HG02981 (cell line): ENCODE measurements around the gene NFATC3.

Experiments
- ATAC-seq: cut with Tn5 transposase; IDR thresholded peaks from one replicate; pipeline ENCODE4 v1.9.1; 2021; ENCODE audit warnings: mild to moderate bottlenecking, moderate library complexity; ENCODE audit not compliant: unreplicated experiment

The NFATC3 gene

DNA sequence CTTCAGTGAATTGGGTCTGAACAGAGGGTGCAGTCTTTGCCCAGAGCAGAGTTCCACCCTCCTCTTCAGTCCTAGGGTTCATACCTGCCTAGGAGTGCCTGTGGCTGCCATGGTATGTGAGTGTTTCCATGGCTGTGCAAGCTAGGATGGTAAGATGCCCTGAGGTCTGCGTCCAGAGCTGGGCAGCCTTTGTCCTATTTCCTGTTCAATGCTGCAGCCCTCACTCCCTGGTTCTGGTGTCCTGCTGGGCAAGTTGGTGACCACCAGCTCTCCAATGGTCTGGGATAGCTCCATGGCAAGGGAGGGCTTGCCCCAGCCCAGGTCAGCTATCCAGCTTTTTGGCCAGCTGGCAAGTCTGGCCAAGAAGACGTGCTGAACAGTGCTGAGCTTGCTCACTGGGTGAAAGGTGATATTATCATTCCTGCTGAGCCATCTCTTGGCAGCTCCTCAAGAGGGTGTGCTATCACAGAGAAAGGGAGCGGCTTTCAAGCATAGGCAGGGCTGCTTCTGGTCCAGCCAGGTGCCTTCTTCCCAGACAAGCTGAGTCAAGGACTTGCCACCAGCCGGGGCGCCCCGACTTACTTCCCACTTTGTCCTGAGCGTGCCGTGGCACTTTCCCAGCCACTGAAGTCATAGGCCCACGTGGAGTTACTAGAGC is 13.0 kb upstream of the NFATC3 start:
- ATAC-seq = no peak

DNA sequence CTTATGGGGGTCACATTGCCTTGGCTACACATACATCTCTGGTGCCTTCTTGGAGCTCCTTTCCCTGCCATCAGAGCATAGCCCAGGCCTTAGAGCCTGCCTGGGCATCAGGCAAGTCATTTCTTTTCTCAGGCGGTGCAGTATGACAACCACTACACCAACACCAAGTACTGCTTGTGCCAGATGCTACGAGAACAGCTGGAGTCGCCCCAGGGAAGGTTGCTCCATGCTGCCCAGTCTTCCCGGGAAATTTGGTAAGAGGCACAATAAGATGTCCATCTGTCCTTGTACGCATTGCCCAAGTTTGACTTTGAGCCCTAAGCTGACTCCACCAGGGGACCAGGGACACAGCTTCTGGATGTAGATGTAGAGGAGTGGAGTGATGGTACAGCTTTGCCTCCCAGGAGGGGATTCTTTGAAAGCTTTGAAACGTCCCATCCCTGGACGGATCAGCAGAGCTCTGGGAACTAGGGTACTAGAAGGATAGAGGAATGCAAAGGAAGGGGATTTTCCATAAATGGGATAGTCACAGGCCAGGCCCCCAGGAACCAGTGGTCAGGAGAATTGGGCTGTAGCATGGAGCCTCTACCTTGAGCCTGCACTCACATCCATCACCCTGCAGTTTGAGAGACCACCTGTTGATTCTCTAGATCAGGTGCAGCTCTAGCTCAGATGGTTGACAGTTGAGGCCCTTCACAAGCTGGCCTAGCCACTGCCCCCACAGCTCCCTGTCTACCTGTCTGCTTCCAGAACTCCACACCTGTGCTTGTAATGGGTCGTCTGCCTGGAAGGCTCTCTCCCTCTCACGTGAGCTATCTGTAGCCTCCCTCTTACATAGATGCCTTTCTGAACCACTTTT is 11.0 kb upstream of the NFATC3 start:
- peak; percentile 1 for ATAC-seq

DNA sequence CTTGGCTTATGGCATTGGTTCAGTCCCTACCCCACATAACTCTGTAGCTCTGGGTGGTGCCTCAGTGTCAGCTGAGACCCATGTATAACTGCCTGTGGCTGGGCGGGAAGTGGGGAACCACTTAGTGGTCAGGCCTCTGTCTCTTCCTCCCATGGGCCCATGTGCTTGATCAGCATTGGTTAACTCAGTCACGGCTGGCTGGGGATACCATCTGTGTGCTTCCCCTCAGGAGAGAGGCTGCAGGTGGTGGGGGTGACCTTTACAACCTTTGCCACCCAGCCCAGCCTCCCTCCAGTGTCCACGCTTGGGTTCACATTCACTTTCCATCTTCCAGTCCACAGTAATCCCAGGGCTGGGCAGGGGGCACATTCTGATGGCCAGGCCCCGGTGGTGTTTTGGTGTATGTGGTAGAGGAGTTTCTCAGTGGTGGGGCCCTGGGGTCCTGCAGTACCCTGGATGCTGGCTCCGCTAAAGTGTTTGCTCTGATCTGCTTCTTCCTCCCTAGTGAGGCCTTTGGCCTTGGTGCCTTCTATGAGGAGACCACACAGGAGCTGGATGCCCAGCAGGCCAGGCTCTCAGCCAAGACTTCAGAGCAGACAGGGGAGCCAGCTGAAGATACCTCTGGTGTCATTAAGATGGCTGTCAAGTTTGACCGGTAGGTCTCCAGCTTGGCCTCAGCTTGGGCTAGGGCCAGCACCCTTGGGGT is 10.2 kb upstream of the NFATC3 start:
- peak; percentile 72 for ATAC-seq

DNA sequence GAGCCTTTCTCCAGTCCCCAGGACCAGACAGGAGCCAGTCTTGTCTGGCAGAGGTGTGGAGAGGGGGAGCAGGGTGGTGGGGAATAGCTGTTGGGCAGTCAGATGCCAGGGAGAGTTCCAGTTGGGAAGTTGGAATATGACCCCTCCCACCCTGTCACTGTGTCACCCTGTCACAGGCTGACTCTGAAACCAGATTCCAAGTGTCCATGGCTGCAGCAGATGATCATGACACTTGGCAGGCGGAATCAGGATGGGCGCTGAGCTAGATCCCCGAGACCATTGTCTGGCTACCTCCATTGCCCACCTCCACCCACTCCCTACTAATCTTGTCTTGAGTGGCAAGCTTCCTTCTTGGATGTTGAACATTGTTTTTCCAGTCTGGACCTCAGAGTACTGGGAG is 9.2 kb upstream of the NFATC3 start:
- no peak for ATAC-seq

DNA sequence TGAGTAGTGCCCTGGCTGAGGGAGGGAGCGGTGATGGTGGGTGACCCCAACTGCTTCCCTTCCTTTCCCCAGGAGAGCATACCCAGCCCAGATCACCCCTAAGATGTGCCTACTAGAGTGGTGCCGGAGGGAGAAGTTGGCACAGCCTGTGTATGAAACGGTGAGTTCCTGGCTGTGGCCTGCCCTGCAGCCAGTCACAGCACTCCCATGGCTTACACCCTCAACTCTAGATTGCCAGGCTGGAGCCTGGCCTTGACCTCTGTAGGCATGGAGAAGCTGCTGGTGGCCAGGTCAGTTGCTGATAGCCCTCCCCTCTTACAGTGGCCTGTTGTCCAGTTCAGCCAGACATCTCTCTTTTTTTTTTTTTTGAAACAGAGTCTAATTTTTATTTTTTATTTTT is 8.6 kb upstream of the NFATC3 start:
- ATAC-seq = no peak

DNA sequence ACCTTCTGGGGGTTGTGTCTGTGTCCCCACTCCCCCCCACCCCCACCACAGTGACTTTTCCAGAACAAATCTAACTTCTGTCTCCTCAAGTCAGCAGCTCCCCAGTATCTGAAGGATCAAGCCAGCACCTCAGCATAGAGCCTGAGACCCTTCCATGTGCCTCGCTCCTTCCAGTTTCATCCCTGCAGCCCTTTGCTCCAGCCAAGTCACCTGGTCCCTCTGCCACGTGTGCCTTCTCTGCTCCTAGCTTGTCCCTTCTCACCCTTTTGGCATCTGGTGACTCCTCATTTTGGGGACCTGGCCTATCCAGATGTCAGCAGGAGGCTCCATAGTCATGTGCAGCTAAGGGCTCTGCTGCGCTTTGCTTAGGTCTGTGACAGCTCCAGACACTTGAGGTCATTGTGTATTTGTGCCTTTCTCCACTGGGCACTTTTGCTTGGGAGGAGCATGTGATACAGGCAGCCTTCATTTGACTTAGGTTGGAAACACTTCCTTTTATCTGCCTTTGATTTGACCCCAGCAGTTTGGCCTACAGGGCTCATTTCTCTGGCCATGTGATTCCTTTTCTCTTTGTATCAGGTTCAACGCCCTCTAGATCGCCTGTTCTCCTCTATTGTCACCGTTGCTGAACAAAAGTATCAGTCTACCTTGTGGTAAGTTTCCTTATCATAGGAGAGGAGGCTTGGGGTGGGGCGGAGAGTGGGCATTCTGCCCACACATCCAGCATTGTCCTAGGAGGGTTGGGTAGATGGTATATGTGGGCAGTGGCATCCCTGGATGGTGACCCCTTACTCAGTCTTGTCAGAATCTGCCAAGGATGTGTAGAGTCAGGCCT is 7.1 kb upstream of the NFATC3 start:
- ATAC-seq = no peak

DNA sequence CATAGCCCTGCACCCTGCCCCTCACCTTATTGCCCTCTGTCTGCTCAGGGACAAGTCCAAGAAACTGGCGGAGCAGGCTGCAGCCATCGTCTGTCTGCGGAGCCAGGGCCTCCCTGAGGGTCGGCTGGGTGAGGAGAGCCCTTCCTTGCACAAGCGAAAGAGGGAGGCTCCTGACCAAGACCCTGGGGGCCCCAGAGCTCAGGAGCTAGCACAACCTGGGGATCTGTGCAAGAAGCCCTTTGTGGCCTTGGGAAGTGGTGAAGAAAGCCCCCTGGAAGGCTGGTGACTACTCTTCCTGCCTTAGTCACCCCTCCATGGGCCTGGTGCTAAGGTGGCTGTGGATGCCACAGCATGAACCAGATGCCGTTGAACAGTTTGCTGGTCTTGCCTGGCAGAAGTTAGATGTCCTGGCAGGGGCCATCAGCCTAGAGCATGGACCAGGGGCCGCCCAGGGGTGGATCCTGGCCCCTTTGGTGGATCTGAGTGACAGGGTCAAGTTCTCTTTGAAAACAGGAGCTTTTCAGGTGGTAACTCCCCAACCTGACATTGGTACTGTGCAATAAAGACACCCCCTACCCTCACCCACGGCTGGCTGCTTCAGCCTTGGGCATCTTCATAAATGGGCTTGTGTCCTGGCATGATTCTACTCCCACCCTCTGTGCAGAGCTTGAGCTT is 6.3 kb upstream of the NFATC3 start:
- ATAC-seq = no peak

DNA sequence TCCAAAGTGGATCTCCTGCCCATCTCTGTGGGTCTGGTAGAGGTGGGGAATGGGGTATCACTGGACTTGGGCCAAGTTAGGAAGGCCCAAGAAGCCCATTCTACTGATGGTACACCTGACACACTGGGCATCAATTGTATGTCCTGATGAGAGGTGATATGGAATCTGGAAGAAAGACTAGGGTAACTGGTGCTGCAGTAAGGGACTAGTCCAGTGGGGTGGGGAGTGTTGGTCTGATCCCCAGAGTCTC is 5.9 kb upstream of the NFATC3 start:
- no peak for ATAC-seq

DNA sequence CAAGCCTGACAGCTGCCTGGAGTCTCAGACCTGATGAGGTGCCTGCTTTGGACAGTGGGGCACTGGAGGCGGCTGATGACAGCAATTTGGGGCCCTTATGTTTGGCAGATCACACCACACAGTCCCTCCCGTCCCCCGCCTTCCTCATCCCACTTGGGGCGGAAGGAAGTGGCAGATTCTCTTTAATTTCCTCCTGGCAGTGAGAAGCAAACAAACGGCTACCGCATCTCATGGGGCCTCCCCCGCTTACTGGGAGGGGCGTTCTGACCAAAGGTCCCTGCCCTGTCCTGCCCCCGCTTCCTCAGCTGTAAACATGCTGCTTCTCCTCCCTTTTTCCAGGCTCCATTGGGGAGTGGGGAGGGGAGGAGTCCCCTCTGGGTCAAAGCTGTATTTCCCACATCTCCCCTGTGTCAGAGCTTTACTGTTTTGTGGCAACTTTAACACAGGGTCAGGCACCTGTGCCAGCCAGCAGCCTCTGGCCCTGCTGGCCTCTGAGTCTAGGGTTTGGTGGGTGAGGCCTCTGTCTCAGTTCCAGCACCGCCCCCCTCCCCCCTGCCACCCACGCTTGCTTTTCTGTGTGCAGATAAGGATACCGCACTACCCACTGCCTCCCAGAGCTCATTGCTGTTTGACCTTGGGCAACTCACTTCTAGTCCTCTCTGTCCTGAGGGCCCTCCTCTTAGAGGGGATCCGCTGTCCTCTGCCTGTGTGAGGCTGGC is 5.4 kb upstream of the NFATC3 start:
- ATAC-seq = no peak

DNA sequence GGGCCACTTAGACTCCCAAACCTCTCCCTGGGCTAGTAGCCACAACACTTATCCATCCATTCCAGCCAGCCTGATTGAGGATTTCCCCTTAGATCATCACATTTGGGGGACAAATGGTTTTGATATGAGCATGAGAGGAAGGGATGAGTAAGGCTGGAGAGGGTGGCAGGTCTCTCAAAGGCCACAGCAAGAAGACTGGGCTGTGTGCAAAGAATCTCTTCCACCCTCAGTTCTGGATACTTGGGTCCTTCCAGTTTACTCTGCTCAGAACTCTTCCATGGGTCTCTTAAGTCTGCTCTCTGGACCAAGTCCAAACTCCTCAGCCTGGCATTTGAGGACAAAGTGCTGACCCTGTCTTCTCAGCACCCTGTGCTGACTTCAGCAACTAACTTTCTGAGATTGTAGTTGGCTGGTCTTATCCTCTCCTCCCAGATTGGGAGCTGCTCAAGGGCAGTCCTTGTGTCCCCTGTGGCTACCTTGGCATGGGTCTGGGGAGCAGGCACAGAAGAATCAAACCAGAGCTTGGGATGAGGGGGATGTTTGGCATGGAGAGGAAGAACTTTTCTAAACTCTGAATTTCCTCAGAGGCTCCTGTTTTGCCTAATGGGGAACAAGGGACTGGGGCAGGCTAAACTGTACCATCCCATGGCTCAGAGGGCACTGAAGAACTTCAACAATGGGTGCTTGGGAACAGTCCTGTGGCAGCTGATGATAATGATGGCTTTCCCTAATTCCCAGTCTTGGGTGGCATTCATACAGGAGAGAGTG is 3.1 kb upstream of the NFATC3 start:
- no peak for ATAC-seq

DNA sequence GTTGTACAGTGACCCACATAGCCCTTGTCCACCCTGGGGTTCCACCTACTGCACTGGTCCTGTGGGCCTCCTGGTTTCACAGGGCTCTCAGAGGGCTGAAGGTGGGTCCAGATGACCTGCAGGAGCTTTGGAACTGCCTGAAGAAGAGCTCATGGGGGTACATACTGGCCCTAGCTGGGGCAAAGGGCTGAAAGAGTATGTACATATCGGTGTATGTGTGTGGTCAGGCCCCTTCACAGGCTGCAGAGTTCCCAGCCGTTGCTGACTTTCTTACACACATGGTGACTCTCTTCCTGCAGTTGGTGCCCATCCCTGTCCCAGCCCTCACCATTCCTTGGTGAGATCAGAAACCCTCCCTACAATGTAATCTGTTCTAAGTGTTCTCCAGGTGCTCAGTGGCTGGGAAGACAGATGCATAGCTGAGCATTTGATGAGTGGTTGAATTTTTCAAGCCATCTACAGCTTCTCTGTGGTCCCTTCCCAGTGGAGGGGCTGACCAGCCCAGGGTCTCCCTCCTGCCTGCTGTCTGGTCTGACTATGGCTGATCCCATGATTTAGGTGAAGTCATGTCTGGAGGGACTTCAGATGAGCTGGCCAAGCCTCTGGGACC is 2.4 kb upstream of the NFATC3 start:
- no peak for ATAC-seq

DNA sequence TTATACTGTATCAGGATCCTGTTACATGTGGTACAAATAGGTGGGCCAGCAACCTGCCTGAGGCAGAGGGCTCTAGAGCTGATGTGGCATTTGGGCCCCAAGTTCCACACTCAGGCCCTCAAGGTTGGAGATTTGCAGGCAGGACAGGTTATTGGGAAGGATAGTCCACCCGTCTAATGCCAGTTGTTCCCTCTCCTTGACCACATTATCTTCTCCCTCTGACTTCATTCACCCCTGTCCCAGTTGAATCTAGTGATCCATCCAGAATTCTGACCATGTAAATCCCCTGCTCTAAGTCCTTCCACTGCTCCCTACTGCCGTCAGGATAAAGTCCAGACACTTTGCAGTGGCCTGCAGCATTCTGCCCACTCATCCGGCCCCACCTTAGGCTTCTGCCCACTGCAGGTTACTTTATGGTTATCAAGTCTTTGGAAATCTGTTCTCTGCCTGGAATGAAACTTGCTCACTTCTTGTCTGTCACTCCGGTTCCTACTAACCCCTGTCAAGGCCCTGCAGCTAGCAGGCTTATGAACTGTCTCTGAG is 1.9 kb upstream of the NFATC3 start:
- no peak for ATAC-seq

DNA sequence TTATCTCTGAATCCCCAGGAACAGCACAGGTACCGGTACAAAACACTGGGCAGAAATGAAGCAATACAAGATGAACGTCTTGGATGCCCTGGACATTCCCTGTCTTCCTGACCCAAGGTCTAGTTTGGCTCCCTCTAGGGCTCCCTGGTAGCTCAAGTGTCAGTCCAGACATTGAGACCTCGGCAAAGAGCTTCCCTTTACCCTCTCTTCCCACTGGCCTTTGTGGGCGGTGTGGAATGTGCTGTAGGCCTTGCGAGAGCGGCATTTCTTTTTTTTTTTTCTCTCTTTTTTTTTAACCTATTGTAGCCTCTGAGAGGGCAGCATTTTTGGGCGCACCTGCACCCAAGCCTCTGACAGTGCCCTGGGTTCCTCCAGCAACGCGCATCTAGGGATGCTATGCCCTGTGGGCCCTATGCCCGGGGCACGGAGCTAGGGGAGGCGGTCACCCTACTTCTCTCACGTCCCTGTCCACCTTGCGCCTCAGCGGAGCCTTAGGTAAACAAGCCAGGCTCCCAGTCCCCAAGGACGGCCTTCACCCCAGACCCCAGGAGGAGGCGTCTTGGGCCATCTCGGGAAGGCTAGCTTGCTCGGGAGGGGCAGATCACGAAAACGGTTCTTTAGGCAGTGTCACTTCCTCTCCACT is 1.2 kb upstream of the NFATC3 start:
- ATAC-seq = no peak

DNA sequence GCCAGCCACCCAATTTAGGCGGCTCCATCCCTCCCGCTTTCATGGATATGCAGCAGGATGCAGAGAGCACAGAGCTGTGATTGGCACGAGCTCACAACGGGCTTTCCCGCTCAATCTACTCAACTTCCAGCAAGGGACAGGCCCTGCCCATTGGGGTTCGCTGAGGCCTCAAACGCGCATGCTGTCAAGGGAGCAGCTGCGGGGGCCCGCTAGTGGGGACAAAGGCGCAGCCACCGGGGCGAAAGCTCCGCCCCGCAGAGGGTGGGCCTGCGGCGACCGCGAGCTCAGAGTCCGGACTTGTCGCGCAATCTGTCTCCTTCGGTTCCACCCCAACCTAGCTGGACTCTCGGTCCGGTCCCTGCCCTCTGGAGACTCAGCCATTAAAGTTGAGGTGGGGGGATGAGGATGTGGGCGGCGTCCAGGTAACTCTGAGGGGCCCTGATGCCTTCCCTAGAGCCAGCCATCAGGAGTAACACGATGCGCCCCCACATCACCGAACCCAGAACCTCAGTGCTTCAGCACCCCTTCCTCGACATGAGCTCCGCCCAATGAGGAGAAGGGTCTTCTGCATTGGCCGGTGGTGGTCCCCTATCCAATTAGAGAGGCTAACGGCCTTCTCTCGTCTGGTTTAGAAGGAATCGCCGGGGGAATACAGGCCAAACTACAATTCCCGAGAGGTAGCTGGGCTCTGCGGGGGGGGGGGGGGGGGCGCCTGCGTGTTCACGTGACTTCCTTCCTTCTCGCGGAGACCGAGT is 489 bp upstream of the NFATC3 start:
- ATAC-seq = peak; percentile 62

DNA sequence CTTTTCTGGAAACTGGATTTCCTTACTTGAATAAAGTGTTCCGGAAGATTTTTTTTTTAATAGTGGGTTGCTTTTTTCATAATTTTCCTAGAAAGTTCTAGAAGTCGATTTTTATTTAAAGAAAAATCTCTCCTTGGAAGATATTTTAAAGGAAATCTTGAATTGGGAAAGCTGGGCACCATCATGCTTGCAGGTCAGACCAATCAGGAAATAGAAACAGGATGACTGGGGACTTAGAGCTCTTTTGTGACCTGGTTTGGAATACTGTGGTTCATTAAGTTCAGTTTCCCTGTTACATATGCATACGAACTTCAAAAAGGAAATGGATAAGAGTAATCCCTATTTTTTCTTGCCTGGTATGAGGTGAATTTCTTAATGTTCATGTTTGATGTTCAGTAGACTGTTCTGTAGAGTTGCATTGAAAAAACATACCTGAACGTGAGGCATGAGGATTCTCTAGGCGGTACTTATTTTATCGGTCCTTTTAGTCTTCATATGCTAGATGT is 1.2 kb downstream of the NFATC3 start:
- ATAC-seq = no peak

DNA sequence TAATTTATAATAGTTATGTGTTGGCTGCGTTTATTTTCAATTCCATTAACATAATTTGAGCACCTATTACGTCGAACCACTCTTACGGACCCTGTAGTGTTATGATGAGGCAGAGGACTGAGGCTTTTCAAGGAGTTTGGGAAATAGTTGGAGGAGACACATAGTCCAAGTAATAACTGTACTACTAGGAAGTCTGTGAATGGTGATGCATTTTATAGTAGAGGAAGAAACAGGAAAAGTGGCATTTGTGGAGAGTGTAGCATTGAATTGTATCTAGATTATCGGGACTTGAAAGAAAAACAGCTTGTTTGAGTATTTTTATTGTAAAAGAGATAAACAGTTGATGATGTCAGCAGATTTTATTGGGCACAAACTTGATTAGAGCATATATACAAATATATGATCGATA is 1.7 kb downstream of the NFATC3 start:
- ATAC-seq = no peak

DNA sequence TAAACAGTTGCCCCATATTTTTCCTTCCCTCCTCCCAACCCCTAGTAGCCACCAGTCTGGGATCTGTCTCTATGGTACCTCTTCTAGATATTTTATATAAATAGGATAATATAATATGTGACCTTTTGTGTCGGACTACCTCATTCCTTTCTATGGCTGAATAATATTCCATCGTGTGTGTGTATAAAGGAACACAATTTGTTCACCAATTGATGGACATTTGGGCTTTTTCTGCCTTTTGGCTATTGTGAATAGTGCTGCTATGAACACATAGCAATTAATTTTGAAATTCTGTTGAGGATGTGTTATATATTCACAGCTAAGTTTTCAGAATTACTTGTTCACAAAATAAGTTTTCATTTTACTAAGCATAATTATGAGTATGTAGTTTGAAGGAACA is 2.5 kb downstream of the NFATC3 start:
- ATAC-seq = no peak
